Fibroblast of villous mesenchyme (primary cell): Measurements from ENCODE around the gene FGF22. TPM values are rescaled to one million over a fixed set of nuclear protein-coding genes. Genes with fewer than 3 reads are reported as not detected.

Source experiments
- DNase-seq: peaks from one replicate; pipeline ENCODE4 v3.0.0-alpha.2; 2010; ENCODE audit warnings: low read depth
- H3K4me3 ChIP-seq: 2 replicates; pipeline ENCODE4 v1.5.1; 2011; ENCODE audit warnings: low read depth, mild to moderate bottlenecking, low read length
- CTCF ChIP-seq: IDR thresholded peaks from 2 replicates; pipeline ENCODE4 v1.5.1; 2012; ENCODE audit warnings: low read depth, mild to moderate bottlenecking, low read length; ENCODE audit not compliant: insufficient read depth
- total RNA-seq: library from RNA; depleted of rRNA; stranded (reverse); fragments of >200 nt; gene quantifications from 2 replicates; pipeline ENCODE4 v1.2.3, GENCODE V29; 2012

FGF22 gene
- total RNA-seq, 1 donor: not detected

GRCh38 chr19:593505-593904 lies 46.2 kb upstream of the FGF22 start:
- no peak for DNase-seq
- no peak overlapping the region for H3K4me3 ChIP-seq
- TF ChIP-seq CTCF: no peak

- TF ChIP-seq CTCF: no peak
- DNase-seq: no peak
- H3K4me3 ChIP-seq: no peak overlapping the region
These were observed 45.3 kb upstream of the FGF22 start for GRCh38 chr19:594265-594870.

GRCh38 chr19:595326-596262 lies 44.1 kb upstream of the FGF22 start:
- DNase-seq: no peak
- no peak for TF ChIP-seq CTCF
- H3K4me3 ChIP-seq: no peak overlapping the region

- no peak overlapping the region for H3K4me3 ChIP-seq
- no peak for DNase-seq
- TF ChIP-seq CTCF: no peak
These were observed 43.4 kb upstream of the FGF22 start for GRCh38 chr19:596263-596655.

GRCh38 chr19:597406-598315 lies 42.0 kb upstream of the FGF22 start:
- DNase-seq: no peak
- no peak overlapping the region for H3K4me3 ChIP-seq
- no peak for TF ChIP-seq CTCF

- H3K4me3 ChIP-seq: no peak overlapping the region
- DNase-seq: no peak
- TF ChIP-seq CTCF: no peak
These were observed 38.4 kb upstream of the FGF22 start for GRCh38 chr19:601310-601709.
